ENCODE measurements around the gene MYG1. TPM values are rescaled to one million over a fixed set of nuclear protein-coding genes. Genes with fewer than 3 reads are reported as not detected.

The MYG1 gene
- total and polyA plus RNA-seq, 2 of the 13 experiments (the other 11 are each of a cell fraction or from before 2014, with no cell fraction given), result 38.6 to 58.0 TPM

DNA sequence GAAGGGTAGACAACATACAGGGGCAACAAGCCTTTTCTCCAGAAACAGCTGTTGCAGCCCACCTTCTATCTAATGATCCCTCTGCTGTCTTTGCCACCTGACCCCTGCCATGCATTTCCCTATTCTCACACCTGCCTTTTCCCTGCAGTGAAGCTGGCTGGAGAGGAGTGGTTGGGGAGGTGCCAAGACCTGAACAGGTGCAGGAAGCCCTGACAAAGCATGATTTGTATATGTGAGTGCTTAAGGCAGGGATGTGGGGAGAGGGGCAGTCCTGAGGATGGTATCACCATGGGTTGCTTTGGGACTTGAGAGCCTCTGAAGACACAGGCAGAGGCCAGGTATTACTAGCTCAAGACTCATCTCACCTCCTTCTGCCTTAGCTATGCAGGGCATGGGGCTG is 7.1 kb upstream of the MYG1 start:
- no peak for DNase-seq (ENCODE audit: low spot score)
- POLR2A ChIA-PET, result no interaction called here
- intact Hi-C loops (cut with micrococcal nuclease; ENCODE audit: unreplicated experiment) (no loop called here), in situ Hi-C loops (cut with HindIII; ENCODE audit: extremely low pct_ligation_motif_present, low pct_unique_long_range_greater_than_20kb) (no loop called here)
- Histone ChIP-seq H3K4me1 (ENCODE audit: insufficient read depth, low read length) (peaks cover 19% of the 10 kb centered on the region), H4K20me1 (ENCODE audit: insufficient read depth, low read length) (no peaks in the 10 kb centered on the region), H3K27ac (ENCODE audit: extremely low read length, insufficient read depth, low read length) (no peak overlapping the region), H3K4me3 (replicated peaks in 1 of 3; ENCODE audit: insufficient read depth in 1 of 3, low read depth in 2 of 3, low read length in 3 of 3) (no peak overlapping the region), H3K79me2 (ENCODE audit: insufficient read depth, low read length) (peaks cover 20% of the 10 kb centered on the region), H2AFZ (ENCODE audit: low read length) (no peak overlapping the region), H3K9me3 (ENCODE audit: low read length) (no peaks in the 10 kb centered on the region), H3K36me3 (replicated peaks in 1 of 2; ENCODE audit: control insufficient read depth in 1 of 2, insufficient read depth in 2 of 2, low read length in 2 of 2) (peaks cover 15 to 43% of the 10 kb centered on the region in 2 experiments), H3K9ac (ENCODE audit: insufficient read depth, low read depth, low read length) (no peak overlapping the region), H3K4me2 (ENCODE audit: low read depth, low read length) (no peak overlapping the region), H3K27me3 (ENCODE audit: control insufficient read depth in 1 of 2, insufficient read depth in 2 of 2, low read length in 2 of 2) (peaks cover 0 to 4% of the 10 kb centered on the region in 2 experiments; a peak in 1 of 5 replicates)
- FAIRE-seq, result no peak
- TF ChIP-seq ELF1 (CRISPR knock-in tag; IDR thresholded peaks at IDR 0.05), result no peak
- TF ChIP-seq ARNT2 (CRISPR knock-in tag; IDR thresholded peaks at IDR 0.05; ENCODE audit: low read depth), result no peak
- no peak for TF ChIP-seq ZNF780A (CRISPR knock-in tag; IDR thresholded peaks at IDR 0.05)
- TF ChIP-seq NR1H2 (CRISPR knock-in tag; IDR thresholded peaks at IDR 0.05; ENCODE audit: borderline replicate concordance, low read depth), result no peak
- no peak for TF ChIP-seq SP5 (CRISPR knock-in tag; IDR thresholded peaks at IDR 0.05; ENCODE audit: borderline replicate concordance, low read depth)
- CTCF ChIA-PET (ENCODE audit: low intra/inter-chr PET ratio, low total read pairs), result no interaction called here
- no peak for ATAC-seq
- no TSS peak for BruUV-seq (replicated peaks)

DNA sequence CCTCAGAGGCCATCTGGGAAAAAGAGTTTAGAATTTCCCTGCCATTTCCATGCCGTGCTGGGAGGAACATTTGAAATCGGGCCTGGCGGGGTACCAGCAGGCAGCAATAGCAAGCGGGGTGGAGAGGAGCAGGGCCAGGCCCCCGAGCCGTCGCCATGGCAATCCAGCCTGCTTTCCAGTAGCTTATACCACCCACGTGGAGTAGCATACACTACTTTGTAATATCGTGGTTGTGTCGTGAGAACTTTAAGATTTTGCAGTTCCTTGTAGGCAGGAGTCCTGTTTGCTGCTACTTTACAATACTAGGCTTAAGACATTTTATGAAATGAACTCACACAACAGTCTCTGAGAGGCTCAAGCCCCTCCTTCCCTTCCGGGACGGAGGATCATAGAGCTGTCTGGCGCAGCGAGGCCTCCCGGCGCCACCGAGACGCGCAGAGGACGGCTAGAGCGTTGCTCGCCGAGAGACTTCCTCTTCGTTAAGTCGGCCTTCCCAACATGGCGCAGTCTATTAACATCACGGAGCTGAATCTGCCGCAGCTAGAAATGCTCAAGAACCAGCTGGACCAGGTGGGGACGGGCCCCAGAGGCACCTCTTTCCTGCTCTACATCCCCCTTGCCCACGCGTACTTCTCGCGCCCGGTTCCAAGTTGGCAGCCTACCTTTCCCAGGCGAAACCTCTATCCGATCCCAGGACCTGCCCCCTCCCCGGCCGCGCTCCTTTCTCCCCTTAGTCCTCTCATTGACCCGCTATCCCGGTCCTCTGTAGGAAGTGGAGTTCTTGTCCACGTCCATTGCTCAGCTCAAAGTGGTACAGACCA is 4.2 kb upstream of the MYG1 start, which contains the start of gene PFDN5:
Gene PFDN5, plus strand, starts transcription at position 473 of the 821 bp plus-strand sequence. Its CDS starts 26 bp downstream, at position 499.
- Histone ChIP-seq H3K27me3 (ENCODE audit: control insufficient read depth in 1 of 2, insufficient read depth in 2 of 2, low read length in 2 of 2) (peaks cover 0 to 4% of the 10 kb centered on the region in 2 experiments; a peak in 1 of 5 replicates), H2AFZ (ENCODE audit: low read length) (peak within 1 kb of the TSS; percentile 78), H3K9ac (ENCODE audit: insufficient read depth, low read depth, low read length) (peak within 1 kb of the TSS; percentile 98), H3K79me2 (ENCODE audit: insufficient read depth, low read length) (peaks cover 28% of the 10 kb centered on the region), H4K20me1 (ENCODE audit: insufficient read depth, low read length) (no peaks in the 10 kb centered on the region), H3K27ac (ENCODE audit: extremely low read length, insufficient read depth, low read length) (peak within 1 kb of the TSS; percentile 74), H3K4me1 (ENCODE audit: insufficient read depth, low read length) (peaks cover 40% of the 10 kb centered on the region), H3K9me3 (ENCODE audit: low read length) (no peaks in the 10 kb centered on the region), H3K4me3 (replicated peaks in 1 of 3; ENCODE audit: insufficient read depth in 1 of 3, low read depth in 2 of 3, low read length in 3 of 3) (peak within 1 kb of the TSS; percentile 90 to 98 (median 96)), H3K4me2 (ENCODE audit: low read depth, low read length) (peak within 1 kb of the TSS; percentile 90), H3K36me3 (replicated peaks in 1 of 2; ENCODE audit: control insufficient read depth in 1 of 2, insufficient read depth in 2 of 2, low read length in 2 of 2) (peaks cover 10 to 27% of the 10 kb centered on the region in 2 experiments; a peak in 4 of 5 replicates)
- ChIA-PET CTCF (ENCODE audit: low intra/inter-chr PET ratio, low total read pairs) (no interaction called here), POLR2A (interaction anchor here (0.6 to 1.9 kb wide), 30 partner anchors 8 to 492 kb away, joined by 3 to 53 read pairs (median 4); partner anchors contain the start of genes AAAS, CSAD, ESPL1 and PRR13)
- no TSS peak for BruUV-seq (replicated peaks)
- DNase-seq (ENCODE audit: low spot score) (peak; percentile 84), ATAC-seq (peak; percentile 90), FAIRE-seq (peak; percentile 96)
- intact Hi-C loops (cut with micrococcal nuclease; ENCODE audit: unreplicated experiment), result loop anchor here (5.0 kb wide), 1 partner anchor 73 kb away; no protein-coding TSS in a partner anchor
- in situ Hi-C loops (cut with HindIII; ENCODE audit: extremely low pct_ligation_motif_present, low pct_unique_long_range_greater_than_20kb), result no loop called here
- 4% methylated on average over 34 of the region's 42 CpGs for WGBS (ENCODE audit: low lambda C conversion rate)
- TF ChIP-seq CENPX (CRISPR knock-in tag; IDR thresholded peaks at IDR 0.05) (no peak), ZBTB21 (CRISPR knock-in tag; IDR thresholded peaks at IDR 0.05) (no peak), RXRA (CRISPR knock-in tag; IDR thresholded peaks at IDR 0.05) (peak; percentile 61; the same call in 1 of the 2 replicates), MLLT10 (CRISPR knock-in tag; IDR thresholded peaks at IDR 0.05) (no peak), ZNF563 (CRISPR knock-in tag; IDR thresholded peaks at IDR 0.05) (no peak; the same call in 1 of the 2 replicates), ZSCAN31 (CRISPR knock-in tag; IDR thresholded peaks at IDR 0.05; ENCODE audit: low read depth) (no peak), ZNF484 (CRISPR knock-in tag; IDR thresholded peaks at IDR 0.05; ENCODE audit: borderline replicate concordance, low read depth) (no peak)
- TF ChIP-seq, protein P1, sequence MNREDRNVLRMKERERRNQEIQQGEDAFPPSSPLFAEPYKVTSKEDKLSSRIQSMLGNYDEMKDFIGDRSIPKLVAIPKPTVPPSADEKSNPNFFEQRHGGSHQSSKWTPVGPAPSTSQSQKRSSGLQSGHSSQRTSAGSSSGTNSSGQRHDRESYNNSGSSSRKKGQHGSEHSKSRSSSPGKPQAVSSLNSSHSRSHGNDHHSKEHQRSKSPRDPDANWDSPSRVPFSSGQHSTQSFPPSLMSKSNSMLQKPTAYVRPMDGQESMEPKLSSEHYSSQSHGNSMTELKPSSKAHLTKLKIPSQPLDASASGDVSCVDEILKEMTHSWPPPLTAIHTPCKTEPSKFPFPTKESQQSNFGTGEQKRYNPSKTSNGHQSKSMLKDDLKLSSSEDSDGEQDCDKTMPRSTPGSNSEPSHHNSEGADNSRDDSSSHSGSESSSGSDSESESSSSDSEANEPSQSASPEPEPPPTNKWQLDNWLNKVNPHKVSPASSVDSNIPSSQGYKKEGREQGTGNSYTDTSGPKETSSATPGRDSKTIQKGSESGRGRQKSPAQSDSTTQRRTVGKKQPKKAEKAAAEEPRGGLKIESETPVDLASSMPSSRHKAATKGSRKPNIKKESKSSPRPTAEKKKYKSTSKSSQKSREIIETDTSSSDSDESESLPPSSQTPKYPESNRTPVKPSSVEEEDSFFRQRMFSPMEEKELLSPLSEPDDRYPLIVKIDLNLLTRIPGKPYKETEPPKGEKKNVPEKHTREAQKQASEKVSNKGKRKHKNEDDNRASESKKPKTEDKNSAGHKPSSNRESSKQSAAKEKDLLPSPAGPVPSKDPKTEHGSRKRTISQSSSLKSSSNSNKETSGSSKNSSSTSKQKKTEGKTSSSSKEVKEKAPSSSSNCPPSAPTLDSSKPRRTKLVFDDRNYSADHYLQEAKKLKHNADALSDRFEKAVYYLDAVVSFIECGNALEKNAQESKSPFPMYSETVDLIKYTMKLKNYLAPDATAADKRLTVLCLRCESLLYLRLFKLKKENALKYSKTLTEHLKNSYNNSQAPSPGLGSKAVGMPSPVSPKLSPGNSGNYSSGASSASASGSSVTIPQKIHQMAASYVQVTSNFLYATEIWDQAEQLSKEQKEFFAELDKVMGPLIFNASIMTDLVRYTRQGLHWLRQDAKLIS (CRISPR knock-in tag; IDR thresholded peaks at IDR 0.05), result no peak; the same call in 1 of the 2 replicates

Data from HepG2 (cell line).